MCF 10A (cell line): ENCODE measurements around the gene NFATC3. TPM values are rescaled to one million over a fixed set of nuclear protein-coding genes. Genes with fewer than 3 reads are reported as not detected.

ENCODE experiments used
- BruUV-seq: library from RNA; stranded (reverse); fragments of 400-500 nt; replicated peaks from 2 replicates; lab custom pipeline; 2021; lab: Mats Ljungman, UMichigan
- CTCF ChIA-PET: fragments of 300-600 bp; sonication (Branson Sonifier 250); formaldehyde crosslinking; extraction: SDS; loops from one replicate; lab custom pipeline; 2021; ENCODE audit warnings: antibody characterized with exemption, inconsistent platforms; lab: Yijun Ruan, JAX
- POLR2A ChIA-PET: fragments of 300-600, 350-650 bp; sonication (Branson Sonifier 250); formaldehyde crosslinking; extraction: SDS; loops from one replicate; lab custom pipeline; 2020; ENCODE audit warnings: antibody characterized with exemption, inconsistent platforms; lab: Yijun Ruan, JAX
- DNase-seq: peaks from one replicate; pipeline ENCODE4 v3.0.0-alpha.2; 2018; ENCODE audit not compliant: unreplicated experiment
- H3K27ac Mint-ChIP-seq: one replicate; pipeline ENCODE4 v1.8.0; 2022; ENCODE audit warnings: mild to moderate bottlenecking, low read depth, mixed read lengths; ENCODE audit not compliant: unreplicated experiment
- H3K27me3 Mint-ChIP-seq: one replicate; pipeline ENCODE4 v1.8.0; 2022; ENCODE audit warnings: mixed read lengths; ENCODE audit not compliant: insufficient read depth, unreplicated experiment
- H3K36me3 Mint-ChIP-seq: one replicate; pipeline ENCODE4 v1.8.0; 2022; ENCODE audit warnings: mild to moderate bottlenecking, moderate library complexity, mixed read lengths; ENCODE audit not compliant: insufficient read depth, unreplicated experiment
- H3K4me1 Mint-ChIP-seq: one replicate; pipeline ENCODE4 v1.8.0; 2022; ENCODE audit warnings: mixed read lengths; ENCODE audit not compliant: insufficient read depth, unreplicated experiment
- H3K4me3 Mint-ChIP-seq: one replicate; pipeline ENCODE4 v1.8.0; 2022; ENCODE audit warnings: mild to moderate bottlenecking, moderate library complexity, mixed read lengths; ENCODE audit not compliant: unreplicated experiment
- H3K9me3 Mint-ChIP-seq: one replicate; pipeline ENCODE4 v1.8.0; 2022; ENCODE audit warnings: mixed read lengths; ENCODE audit not compliant: unreplicated experiment
- intact Hi-C: fragments of 100-400 bp; cut with micrococcal nuclease; formaldehyde crosslinking; loops from 2 replicates; pipeline ENCODE4 v1.14.1; 2022
- total RNA-seq: library from RNA; stranded (reverse); gene quantifications from 2 replicates; pipeline ENCODE4 v1.2.3, GENCODE V29; 2022
- TF ChIP-seq, protein P1 (sequence below): fragments of 200-600 bp; IDR thresholded peaks from one replicate; pipeline ENCODE4 v1.8.0; 2022; ENCODE audit warnings: antibody characterized with exemption, mild to moderate bottlenecking; ENCODE audit not compliant: unreplicated experiment

NFATC3 gene
- total RNA-seq, 1 experiment from 2014 or later, result 24.1 TPM

DNA sequence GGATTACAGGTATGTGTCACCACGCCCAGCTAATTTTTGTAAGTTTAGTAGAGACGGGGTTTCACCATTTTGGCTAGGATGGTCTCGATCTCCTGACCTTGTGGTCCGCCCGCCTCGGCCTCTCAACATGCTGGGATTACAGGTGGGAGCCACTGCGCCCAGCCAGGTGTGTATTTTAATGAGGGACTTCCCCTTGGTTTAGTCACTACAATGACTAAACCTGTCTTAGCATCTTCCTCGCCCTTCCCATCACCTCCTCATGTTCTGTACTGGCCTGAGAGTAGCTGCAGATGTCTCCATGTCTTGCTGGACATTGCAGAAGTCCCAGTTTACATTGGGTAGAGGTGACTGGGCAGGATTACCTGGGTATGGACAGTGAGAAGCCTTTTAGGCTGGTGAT is 188.7 kb downstream of the NFATC3 start:
- intact Hi-C loops, result no loop called here
- CTCF ChIA-PET, result interaction anchor here (2.9 to 5.9 kb wide), 2 partner anchors 10 to 12 kb away, joined by 15 to 38 read pairs; partner anchors contain the start of gene SLC7A6
- H3K4me3 Mint-ChIP-seq, result no peak overlapping the region
- H3K4me1 Mint-ChIP-seq, result peaks cover 20% of the 10 kb centered on the region
- H3K27me3 Mint-ChIP-seq, result no peaks in the 10 kb centered on the region
- POLR2A ChIA-PET, result interaction anchor here (0.7 to 3.5 kb wide), 5 partner anchors 9 to 413 kb away, joined by 3 to 30 read pairs (median 4); partner anchors contain the start of genes PRMT7, SLC7A6 and SLC7A6OS
- no TSS peak for BruUV-seq
- DNase-seq, result no peak
- no peaks in the 10 kb centered on the region for H3K9me3 Mint-ChIP-seq
- H3K36me3 Mint-ChIP-seq, result peaks cover 67% of the 10 kb centered on the region
- TF ChIP-seq, protein P1, sequence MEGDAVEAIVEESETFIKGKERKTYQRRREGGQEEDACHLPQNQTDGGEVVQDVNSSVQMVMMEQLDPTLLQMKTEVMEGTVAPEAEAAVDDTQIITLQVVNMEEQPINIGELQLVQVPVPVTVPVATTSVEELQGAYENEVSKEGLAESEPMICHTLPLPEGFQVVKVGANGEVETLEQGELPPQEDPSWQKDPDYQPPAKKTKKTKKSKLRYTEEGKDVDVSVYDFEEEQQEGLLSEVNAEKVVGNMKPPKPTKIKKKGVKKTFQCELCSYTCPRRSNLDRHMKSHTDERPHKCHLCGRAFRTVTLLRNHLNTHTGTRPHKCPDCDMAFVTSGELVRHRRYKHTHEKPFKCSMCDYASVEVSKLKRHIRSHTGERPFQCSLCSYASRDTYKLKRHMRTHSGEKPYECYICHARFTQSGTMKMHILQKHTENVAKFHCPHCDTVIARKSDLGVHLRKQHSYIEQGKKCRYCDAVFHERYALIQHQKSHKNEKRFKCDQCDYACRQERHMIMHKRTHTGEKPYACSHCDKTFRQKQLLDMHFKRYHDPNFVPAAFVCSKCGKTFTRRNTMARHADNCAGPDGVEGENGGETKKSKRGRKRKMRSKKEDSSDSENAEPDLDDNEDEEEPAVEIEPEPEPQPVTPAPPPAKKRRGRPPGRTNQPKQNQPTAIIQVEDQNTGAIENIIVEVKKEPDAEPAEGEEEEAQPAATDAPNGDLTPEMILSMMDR, result no peak
- H3K27ac Mint-ChIP-seq, result no peak overlapping the region

DNA sequence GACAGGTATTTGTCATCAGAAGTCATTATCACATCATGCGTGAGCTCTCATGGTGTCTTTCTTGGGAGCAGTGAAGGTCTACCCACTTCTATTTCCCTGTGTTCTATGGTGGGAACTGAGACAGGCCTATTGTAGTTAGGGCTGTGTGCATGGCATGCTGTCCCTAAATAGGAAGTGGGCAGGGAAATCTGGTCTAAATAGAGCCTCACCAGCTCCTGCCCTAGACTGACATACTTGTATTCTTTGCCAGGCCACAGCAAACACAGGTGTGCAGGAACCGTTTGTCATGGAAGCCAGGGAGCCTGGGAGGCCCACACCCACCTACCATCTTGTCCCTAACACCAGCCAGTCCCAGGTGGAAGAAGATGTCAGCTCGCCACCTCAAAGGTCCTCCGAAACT is 189.3 kb downstream of the NFATC3 start:
- no peak overlapping the region for H3K27ac Mint-ChIP-seq
- CTCF ChIA-PET, result interaction anchor here (0.6 to 5.9 kb wide), 4 partner anchors 10 to 122 kb away, joined by 3 to 38 read pairs (median 9); partner anchors contain the start of gene SLC7A6
- DNase-seq, result no peak
- TF ChIP-seq, protein P1, result no peak
- H3K9me3 Mint-ChIP-seq, result no peaks in the 10 kb centered on the region
- POLR2A ChIA-PET, result interaction anchor here (0.7 to 3.5 kb wide), 5 partner anchors 10 to 36 kb away, joined by 3 to 30 read pairs (median 15); partner anchors contain the start of genes PRMT7, SLC7A6 and SLC7A6OS
- H3K4me3 Mint-ChIP-seq, result no peak overlapping the region
- peaks cover 20% of the 10 kb centered on the region for H3K4me1 Mint-ChIP-seq
- BruUV-seq, result no TSS peak
- intact Hi-C loops, result no loop called here
- H3K27me3 Mint-ChIP-seq, result no peaks in the 10 kb centered on the region
- peaks cover 64% of the 10 kb centered on the region for H3K36me3 Mint-ChIP-seq

- intact Hi-C loops, result no loop called here
- H3K36me3 Mint-ChIP-seq, result peaks cover 71% of the 10 kb centered on the region
- H3K27me3 Mint-ChIP-seq, result no peaks in the 10 kb centered on the region
- peak; percentile 71 for DNase-seq
- BruUV-seq, result TSS peak; percentile 13
- H3K9me3 Mint-ChIP-seq, result no peaks in the 10 kb centered on the region
- CTCF ChIA-PET, result interaction anchor here (0.7 to 5.9 kb wide), 4 partner anchors 11 to 51 kb away, joined by 3 to 38 read pairs (median 8); partner anchors contain the start of gene SLC7A6
- TF ChIP-seq, protein P1, result no peak
- POLR2A ChIA-PET, result interaction anchor here (1.0 to 3.5 kb wide), 8 partner anchors 10 to 39 kb away, joined by 3 to 30 read pairs (median 10); partner anchors contain the start of gene SLC7A6
- peaks cover 20% of the 10 kb centered on the region for H3K4me1 Mint-ChIP-seq
- H3K4me3 Mint-ChIP-seq, result no peak overlapping the region
- H3K27ac Mint-ChIP-seq, result peak overlapping the region; percentile 77
Measured at GRCh38 chr16:68275611-68276191, 190.5 kb downstream of the NFATC3 start.

DNA sequence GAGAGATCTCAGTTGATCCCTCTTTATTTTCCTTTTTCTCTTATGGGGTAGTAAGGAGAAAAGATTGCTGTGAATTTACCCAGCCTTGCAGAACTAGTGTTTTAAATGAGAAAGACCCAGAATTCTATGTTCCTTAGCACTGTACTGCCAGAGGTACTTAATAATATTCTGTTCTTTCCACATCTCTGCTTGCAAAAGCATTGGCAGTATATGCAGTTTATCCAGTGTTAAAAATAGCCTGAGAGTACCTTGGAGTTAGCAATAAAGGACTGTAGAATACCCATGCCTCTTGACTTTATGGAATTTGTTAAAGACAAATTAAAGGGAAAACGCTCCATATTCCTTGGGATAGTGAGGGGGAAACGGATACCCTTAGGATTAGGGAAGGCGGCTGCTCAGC is 191.1 kb downstream of the NFATC3 start:
- POLR2A ChIA-PET, result interaction anchor here (1.0 to 3.5 kb wide), 7 partner anchors 9 to 39 kb away, joined by 3 to 30 read pairs (median 5); partner anchors contain the start of gene SLC7A6
- no peak overlapping the region for H3K4me3 Mint-ChIP-seq
- intact Hi-C loops, result no loop called here
- CTCF ChIA-PET, result interaction anchor here (0.5 to 1.6 kb wide), 7 partner anchors 10 to 606 kb away, joined by 3 to 12 read pairs (median 3); partner anchors contain the start of gene SLC7A6
- H3K9me3 Mint-ChIP-seq, result no peaks in the 10 kb centered on the region
- BruUV-seq, result no TSS peak
- H3K27ac Mint-ChIP-seq, result peak overlapping the region; percentile 77
- H3K36me3 Mint-ChIP-seq, result peaks cover 74% of the 10 kb centered on the region
- no peak for DNase-seq
- H3K4me1 Mint-ChIP-seq, result peaks cover 18% of the 10 kb centered on the region
- no peaks in the 10 kb centered on the region for H3K27me3 Mint-ChIP-seq
- TF ChIP-seq, protein P1, result no peak
